CD14-positive monocyte (primary cell): Measurements from ENCODE around the gene PRSS22. TPM values are rescaled to one million over a fixed set of nuclear protein-coding genes. Genes with fewer than 3 reads are reported as not detected.

ENCODE experiments used
- DNase-seq, 3 donors: peaks; one replicate each; pipeline ENCODE4 v3.0.0-alpha.2; 2011 to 2022
- H2AFZ ChIP-seq: 2 replicates; pipeline ENCODE4 v1.6.0; 2012; ENCODE audit warnings: mild to moderate bottlenecking, low read depth, low read length, inconsistent platforms; ENCODE audit not compliant: insufficient read depth, poor library complexity, severe bottlenecking
- H3K27ac ChIP-seq, 2 donors: 1 replicate in 1 of 2; 2 replicates in 1 of 2; pipeline ENCODE4 v1.5.1; 2012 to 2013; ENCODE audit warnings: low read length in 2 of 2, control low read depth in 1 of 2, inconsistent platforms in 1 of 2, low read depth in 1 of 2, mild to moderate bottlenecking in 1 of 2
- H3K27me3 ChIP-seq, 2 donors: one replicate each; pipeline versions ENCODE4 v1.6.0 to v1.6.1; 2011 to 2013; ENCODE audit warnings: low read length in 2 of 2; ENCODE audit not compliant: control insufficient read depth in 2 of 2, insufficient read depth in 2 of 2
- H3K36me3 ChIP-seq, 2 donors: replicated peaks in 1 of 2; 1 replicate in 1 of 2; 2 replicates in 1 of 2; pipeline versions ENCODE4 v1.5.1 to v1.6.1; 2012 to 2013; ENCODE audit warnings: low read length in 2 of 2, control low read depth in 1 of 2, inconsistent platforms in 1 of 2, mild to moderate bottlenecking in 1 of 2; ENCODE audit not compliant: insufficient read depth in 2 of 2, control insufficient read depth in 1 of 2
- H3K4me1 ChIP-seq, 2 donors: 1 replicate in 1 of 2; 2 replicates in 1 of 2; pipeline versions ENCODE4 v1.5.1 to v1.6.1; 2012 to 2013; ENCODE audit warnings: low read length in 2 of 2, control low read depth in 1 of 2, inconsistent platforms in 1 of 2, mild to moderate bottlenecking in 1 of 2, moderate library complexity in 1 of 2; ENCODE audit not compliant: insufficient read depth in 2 of 2, control insufficient read depth in 1 of 2
- H3K4me2 ChIP-seq: replicated peaks from 2 replicates; pipeline ENCODE3; 2012; ENCODE audit warnings: low read length, moderate library complexity, mild to moderate bottlenecking; ENCODE audit not compliant: poor library complexity, severe bottlenecking; ENCODE audit errors: extremely low read depth
- H3K4me3 ChIP-seq, 3 experiments: fragments of 200-600 bp in 1 of 3; sonication (generic) in 1 of 3; replicated peaks in 1 of 3; 1 replicate in 2 of 3; 2 replicates in 1 of 3; pipeline ENCODE4 v1.5.1; 2011 to 2013; ENCODE audit warnings: low read length in 3 of 3, mild to moderate bottlenecking in 3 of 3, control low read depth in 2 of 3, low read depth in 2 of 3, inconsistent platforms in 1 of 3, moderate library complexity in 1 of 3
- H3K79me2 ChIP-seq: 2 replicates; pipeline ENCODE4 v1.6.0; 2012; ENCODE audit warnings: mild to moderate bottlenecking, control low read depth, inconsistent platforms, low read length, moderate library complexity; ENCODE audit not compliant: insufficient read depth
- H3K9ac ChIP-seq: 2 replicates; pipeline ENCODE4 v1.6.0; 2017; ENCODE audit warnings: low read length, mild to moderate bottlenecking; ENCODE audit not compliant: insufficient read depth, poor library complexity, severe bottlenecking
- H3K9me3 ChIP-seq, 2 donors: replicated peaks in 1 of 2; 1 replicate in 1 of 2; 2 replicates in 1 of 2; pipeline versions ENCODE4 v1.5.1 to v1.6.1; 2012 to 2013; ENCODE audit warnings: low read length in 2 of 2, control low read depth in 1 of 2; ENCODE audit not compliant: control insufficient read depth in 1 of 2, insufficient read depth in 1 of 2
- H4K20me1 ChIP-seq: 2 replicates; pipeline ENCODE4 v1.6.0; 2012; ENCODE audit warnings: mild to moderate bottlenecking, low read length, control low read depth, moderate library complexity; ENCODE audit not compliant: insufficient read depth
- H3K27ac Mint-ChIP-seq, 7 donors: one replicate each; pipeline ENCODE4 v1.8.0; 2020; ENCODE audit warnings: mild to moderate bottlenecking in 7 of 7, mixed read lengths in 7 of 7, moderate library complexity in 6 of 7, inconsistent platforms in 2 of 7
- H3K27me3 Mint-ChIP-seq, 3 donors: one replicate each; pipeline ENCODE4 v1.8.0; 2021 to 2022; ENCODE audit warnings: low read depth in 3 of 3, mild to moderate bottlenecking in 3 of 3, mixed read lengths in 3 of 3, moderate library complexity in 3 of 3, inconsistent platforms in 1 of 3
- H3K36me3 Mint-ChIP-seq, 2 donors: one replicate each; pipeline ENCODE4 v1.8.0; 2020; ENCODE audit warnings: mixed read lengths in 2 of 2, inconsistent platforms in 1 of 2, mild to moderate bottlenecking in 1 of 2
- H3K4me1 Mint-ChIP-seq: one replicate; pipeline ENCODE4 v1.8.0; 2020; ENCODE audit warnings: mild to moderate bottlenecking, mixed read lengths
- H3K4me3 Mint-ChIP-seq, 2 donors: one replicate each; pipeline ENCODE4 v1.8.0; 2020; ENCODE audit warnings: mild to moderate bottlenecking in 2 of 2, mixed read lengths in 2 of 2, moderate library complexity in 1 of 2
- H3K9me3 Mint-ChIP-seq, 7 donors: one replicate each; pipeline ENCODE4 v1.8.0; 2020 to 2022; ENCODE audit warnings: mixed read lengths in 7 of 7, mild to moderate bottlenecking in 6 of 7, moderate library complexity in 6 of 7, inconsistent platforms in 2 of 7
- CTCF ChIP-seq: fragments of 200-600 bp; IDR thresholded peaks from one replicate; pipeline ENCODE4 v1.8.0; 2022; ENCODE audit warnings: antibody characterized with exemption, mild to moderate bottlenecking
- WGBS: methylation state at CpG from one replicate; pipeline ENCODE4 v1.1.5; 2013; ENCODE audit warnings: missing lambda C conversion rate; ENCODE audit not compliant: insufficient coverage; 5-methylcytosine and 5-hydroxymethylcytosine counted together
- intact Hi-C, 2 donors: fragments of 100-400 bp; cut with micrococcal nuclease; formaldehyde crosslinking; loops; one replicate each; pipeline versions ENCODE4 v1.15.0 to v1.15.1; 2023
- polyA plus RNA-seq, 3 donors: library from polyadenylated mRNA; depleted of rRNA in 1 of 3; unstranded in 2 of 3; stranded (reverse) in 1 of 3; fragments of 300-500 nt in 2 of 3; fragments of >200 nt in 1 of 3; fragmentation: Illumina TruSeq in 2 of 3; gene quantifications; 1 replicate in 2 of 3; 2 replicates in 1 of 3; pipeline ENCODE4 v1.2.3, GENCODE V29; 2012 to 2021

PRSS22 gene
- polyA plus RNA-seq, 3 donors: not detected

GRCh38 chr16:2854700-2855309 lies 3.2 kb downstream of the PRSS22 start:
- H3K79me2 ChIP-seq: no peaks in the 10 kb centered on the region
- TF ChIP-seq CTCF: peak; percentile 18
- Mint-ChIP-seq H3K9me3 (peaks cover 10 to 26% (median 20%) of the 10 kb centered on the region in 7 donors), H3K4me1 (peaks cover 4% of the 10 kb centered on the region), H3K36me3 (peaks cover 2 to 4% of the 10 kb centered on the region in 2 donors), H3K4me3 (no peak overlapping the region), H3K27ac (no peak overlapping the region), H3K27me3 (peaks cover 24 to 67% (median 32%) of the 10 kb centered on the region in 3 donors)
- no peaks in the 10 kb centered on the region for H3K36me3 ChIP-seq
- H2AFZ ChIP-seq: no peak overlapping the region
- intact Hi-C loops: no loop called here
- peaks cover 17 to 18% of the 10 kb centered on the region in 2 donors for H3K9me3 ChIP-seq
- H4K20me1 ChIP-seq: no peaks in the 10 kb centered on the region
- H3K4me3 ChIP-seq: no peak overlapping the region
- H3K27ac ChIP-seq: no peak overlapping the region
- H3K9ac ChIP-seq: no peak overlapping the region
- H3K4me1 ChIP-seq: peaks cover 0 to 6% of the 10 kb centered on the region in 2 donors
- DNase-seq: no peak
- H3K4me2 ChIP-seq: no peak overlapping the region
- peaks cover 3 to 43% of the 10 kb centered on the region in 2 donors for H3K27me3 ChIP-seq
- WGBS: no CpG with 5 or more reads among the region's 5 CpGs

- no peak overlapping the region for H2AFZ ChIP-seq
- intact Hi-C loops: no loop called here
- peaks cover 0 to 6% of the 10 kb centered on the region in 2 donors for H3K4me1 ChIP-seq
- H3K4me2 ChIP-seq: no peak overlapping the region
- H3K27ac Mint-ChIP-seq: no peak overlapping the region
- peaks cover 2 to 4% of the 10 kb centered on the region in 2 donors for H3K36me3 Mint-ChIP-seq
- H3K4me3 Mint-ChIP-seq: no peak overlapping the region
- H3K4me1 Mint-ChIP-seq: peaks cover 9% of the 10 kb centered on the region
- WGBS: 75% methylated on average over 9 of the region's 18 CpGs
- peaks cover 3 to 37% of the 10 kb centered on the region in 2 donors for H3K27me3 ChIP-seq
- H3K36me3 ChIP-seq: no peaks in the 10 kb centered on the region
- H3K27me3 Mint-ChIP-seq: peaks cover 22 to 62% (median 29%) of the 10 kb centered on the region in 3 donors
- no peaks in the 10 kb centered on the region for H4K20me1 ChIP-seq
- no peak overlapping the region for H3K9ac ChIP-seq
- no peak overlapping the region for H3K27ac ChIP-seq
- TF ChIP-seq CTCF: no peak
- DNase-seq: no peak
- peaks cover 10 to 26% (median 20%) of the 10 kb centered on the region in 7 donors for H3K9me3 Mint-ChIP-seq
- no peak overlapping the region for H3K4me3 ChIP-seq
- no peaks in the 10 kb centered on the region for H3K79me2 ChIP-seq
- peaks cover 17 to 18% of the 10 kb centered on the region in 2 donors for H3K9me3 ChIP-seq
Measured at GRCh38 chr16:2853531-2854073, 4.4 kb downstream of the PRSS22 start.
